PFSK-1 (cell line): ENCODE results near the gene CD320.

Experiments used
- FOXP2 ChIP-seq: optimal IDR thresholded peaks from 2 replicates; pipeline ENCODE3; 2011; ENCODE audit warnings: borderline replicate concordance, control low read depth, inconsistent platforms; ENCODE audit not compliant: insufficient read depth; ENCODE audit errors: extremely low read length, extremely low read depth
- POLR2AphosphoS5 ChIP-seq: IDR thresholded peaks from 2 replicates; pipeline ENCODE4 v1.6.1; 2012; ENCODE audit warnings: low read depth, mild to moderate bottlenecking, control low read depth, low read length, moderate library complexity
- SIN3A ChIP-seq: IDR thresholded peaks from 2 replicates; pipeline ENCODE4 v1.6.1; 2012; ENCODE audit warnings: mild to moderate bottlenecking, low read length, moderate library complexity, borderline replicate concordance; ENCODE audit not compliant: insufficient read depth
- TAF1 ChIP-seq: IDR thresholded peaks from 2 replicates; pipeline ENCODE4 v1.6.1; 2012; ENCODE audit warnings: low read length, control low read depth, borderline replicate concordance; ENCODE audit not compliant: insufficient read depth

DNA sequence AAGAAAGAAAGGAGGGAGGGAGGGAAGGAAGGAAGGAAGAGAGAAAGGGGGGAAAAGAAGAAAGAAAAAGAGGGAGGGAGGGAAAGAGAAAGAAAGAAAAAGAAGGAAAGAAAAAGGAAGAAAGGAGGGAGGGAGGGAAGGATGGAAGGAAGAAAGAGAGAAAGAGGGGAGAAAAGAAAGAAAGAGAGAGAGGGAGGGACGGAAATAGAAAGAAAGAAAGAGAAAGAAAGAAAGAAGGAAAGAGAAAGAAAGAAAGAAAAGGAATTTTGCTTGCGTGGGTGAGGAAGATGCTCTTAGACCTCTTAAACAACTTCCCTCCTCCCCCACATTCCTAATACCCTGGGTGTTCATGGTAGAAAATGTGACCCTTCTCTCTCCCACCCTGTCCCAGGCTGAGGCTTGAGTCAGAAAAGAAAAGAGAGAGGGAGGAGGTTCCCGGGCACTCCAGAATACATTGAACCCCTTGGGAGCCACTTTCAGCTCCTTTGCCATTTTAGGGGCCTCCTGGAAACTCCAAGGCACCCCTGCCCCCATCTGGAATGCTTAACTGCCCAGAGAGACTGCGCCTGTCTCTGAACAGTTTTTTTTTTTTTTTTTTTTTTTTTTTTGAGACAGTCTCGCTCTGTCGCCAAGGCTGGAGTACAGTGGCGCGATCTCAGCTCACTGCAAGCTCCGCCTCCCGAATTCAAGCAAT is 44.1 kb upstream of the CD320 start:
- no peak for TF ChIP-seq POLR2AphosphoS5
- no peak for TF ChIP-seq TAF1
- no peak for TF ChIP-seq SIN3A
- no peak for TF ChIP-seq FOXP2
